NCI-H2171 treated with DMSO at 0.1 percent for 48 hours (cell line): ENCODE results near the gene SORBS1.

Source experiments
- DNase-seq: peaks from one replicate; lab custom pipeline; 2025; lab: John Stamatoyannopoulos, UW

The SORBS1 gene

DNA sequence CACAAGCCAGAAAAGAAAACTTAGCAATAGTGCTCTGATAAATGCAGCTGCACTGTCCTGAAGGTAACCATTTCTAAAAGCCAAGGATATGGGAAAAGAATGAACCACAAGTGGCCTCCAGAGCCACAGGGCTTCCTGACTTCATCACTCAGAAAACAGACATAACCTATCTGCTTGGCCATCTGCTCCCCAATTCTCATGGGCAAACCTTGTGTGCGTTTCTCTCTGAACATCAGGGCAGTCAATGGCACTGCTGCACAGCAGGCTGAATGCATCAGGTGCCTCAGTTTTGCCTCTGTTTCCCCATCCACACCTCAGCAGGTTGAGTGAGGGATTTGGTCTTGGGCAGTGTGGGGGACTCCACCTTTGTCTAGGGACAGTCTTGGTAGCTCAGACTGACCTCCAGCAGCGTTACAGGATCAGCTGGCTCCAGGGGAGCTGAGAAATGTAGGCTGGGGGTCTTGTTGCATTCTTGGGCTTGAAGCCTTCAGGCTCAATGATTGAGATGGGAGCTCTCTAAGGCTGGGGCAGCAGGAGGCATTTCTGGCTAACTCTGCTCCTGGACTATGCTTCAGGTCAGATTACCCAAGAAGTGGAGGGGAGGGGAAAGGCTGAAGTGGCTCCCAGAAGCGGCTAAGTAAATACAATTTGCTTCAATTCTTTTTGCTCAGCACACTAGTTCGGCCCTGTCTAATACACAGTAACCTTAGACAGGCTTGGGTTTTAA lies 246.8 kb downstream of the SORBS1 start:
- peak; percentile 65 for DNase-seq

DNA sequence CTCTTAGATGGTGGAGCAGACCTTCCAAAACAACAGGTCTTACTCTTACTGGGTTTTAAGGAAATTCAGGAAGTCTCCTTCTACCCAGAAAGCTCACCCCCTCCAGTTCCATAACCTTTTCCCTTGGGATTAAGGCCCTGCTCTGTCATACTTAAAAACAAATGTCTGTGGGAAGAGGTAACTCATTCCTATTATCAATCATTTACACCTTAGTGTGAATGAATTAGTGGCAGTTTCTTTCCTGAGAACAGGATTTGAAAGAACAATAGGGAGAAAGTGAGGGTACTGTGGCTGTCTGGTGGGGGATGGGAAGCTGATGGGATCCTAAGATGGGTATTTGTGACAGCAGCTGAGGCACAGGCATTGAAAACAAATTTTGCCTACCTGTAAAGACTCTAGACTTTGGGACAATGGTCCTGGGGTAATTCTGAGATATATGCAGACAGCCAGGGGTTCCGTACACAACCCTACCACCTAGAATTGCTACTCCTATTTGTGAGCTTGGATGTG lies 248.1 kb downstream of the SORBS1 start:
- DNase-seq = no peak

DNA sequence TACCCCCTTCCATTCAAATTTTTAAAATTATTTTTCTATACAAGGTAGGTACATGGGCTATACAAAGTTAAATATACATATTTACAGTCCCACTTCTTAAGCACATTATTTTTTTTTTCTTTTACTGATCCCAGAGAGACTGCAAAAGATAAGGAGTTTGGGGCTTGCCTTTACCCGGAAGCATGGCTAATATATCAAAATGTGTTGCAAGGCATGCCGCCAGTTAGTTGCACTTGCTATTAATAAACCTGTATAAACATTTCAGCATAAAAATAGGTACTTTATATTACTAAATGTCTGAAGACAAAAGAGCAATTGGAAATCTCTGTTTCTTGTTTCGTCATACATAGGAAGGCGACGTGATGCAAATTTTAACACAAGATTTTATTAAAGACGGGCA lies 248.9 kb downstream of the SORBS1 start:
- no peak for DNase-seq

DNA sequence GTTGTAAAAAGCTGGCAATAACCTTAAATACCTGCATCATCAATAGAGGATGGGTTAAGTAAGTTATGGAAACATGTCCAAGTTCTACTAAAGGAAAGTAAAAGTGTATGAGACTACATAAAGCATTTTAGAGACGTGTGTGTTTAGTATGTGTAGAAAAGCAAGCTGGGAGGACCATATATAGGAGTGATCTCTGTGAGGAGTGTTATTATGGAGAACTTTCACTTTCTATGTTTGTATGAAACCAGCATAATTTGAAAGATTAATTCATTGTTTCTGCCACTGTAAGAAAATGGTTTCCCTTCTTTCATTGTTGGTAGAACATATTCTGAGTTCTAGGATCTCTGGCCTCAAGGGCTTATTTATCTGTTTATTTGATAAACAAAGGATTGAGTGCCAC lies 251.2 kb downstream of the SORBS1 start:
- DNase-seq = no peak

DNA sequence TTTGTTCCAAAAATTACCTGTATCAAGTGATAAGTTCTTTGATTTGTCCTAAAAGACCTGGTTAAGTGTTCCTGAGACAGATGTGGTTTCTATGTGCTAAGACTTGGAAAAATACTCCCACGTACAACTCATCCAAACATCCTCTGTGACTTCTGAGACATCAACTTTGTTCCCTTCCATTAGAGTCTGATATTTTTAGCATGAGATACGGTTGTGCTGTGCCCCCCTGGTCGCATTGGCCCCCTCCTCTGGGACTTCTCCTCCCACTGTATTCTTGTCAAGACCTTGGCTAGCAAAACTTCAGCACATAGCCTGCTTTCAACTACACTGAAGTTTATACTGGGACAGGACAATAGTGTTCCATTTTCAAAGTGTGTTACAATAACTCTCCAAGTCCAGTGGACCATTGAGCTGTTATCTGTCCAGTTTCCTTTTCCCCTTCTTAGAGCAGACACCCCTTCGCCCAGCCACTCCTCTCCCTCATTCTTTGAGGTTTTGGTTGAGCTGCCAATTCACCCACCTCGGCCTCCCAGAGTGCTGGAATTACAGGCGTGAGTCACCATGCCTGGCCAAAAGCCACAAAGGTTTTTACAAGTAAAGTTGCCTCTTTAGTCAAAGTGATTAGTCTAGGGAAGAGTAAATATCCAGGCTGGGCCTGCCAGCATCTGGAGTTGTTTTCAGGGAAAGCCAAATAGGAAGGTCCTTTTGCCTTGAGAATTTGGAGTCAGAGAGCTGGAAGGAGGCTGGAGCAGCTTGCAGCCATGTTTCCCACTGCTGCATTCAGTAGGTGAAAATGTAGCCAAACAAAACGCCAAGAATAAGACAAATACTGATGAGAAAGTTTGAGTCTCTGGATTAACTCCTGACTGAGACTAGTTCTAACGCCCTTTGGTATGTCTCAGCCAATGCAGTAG lies 252.5 kb downstream of the SORBS1 start:
- no peak for DNase-seq

DNA sequence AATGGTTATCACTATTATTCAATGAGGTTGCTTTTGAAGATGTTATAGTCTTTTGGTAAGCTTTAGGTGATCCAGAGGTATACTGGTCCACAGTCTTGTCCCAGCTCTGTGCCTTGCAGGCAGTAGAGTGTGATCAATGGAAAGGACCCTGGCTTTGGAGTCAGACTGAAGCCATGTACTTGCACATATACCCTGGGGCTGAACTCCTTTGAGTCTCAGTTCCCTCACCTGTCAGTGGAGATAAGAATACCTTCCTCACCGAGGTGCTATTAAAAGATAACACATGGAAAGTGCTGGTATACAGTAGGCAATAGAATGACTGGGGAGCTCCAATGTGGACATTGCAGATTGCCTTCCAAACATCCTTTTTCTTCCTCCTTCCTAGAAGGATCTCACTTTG lies 254.3 kb downstream of the SORBS1 start:
- no peak for DNase-seq

DNA sequence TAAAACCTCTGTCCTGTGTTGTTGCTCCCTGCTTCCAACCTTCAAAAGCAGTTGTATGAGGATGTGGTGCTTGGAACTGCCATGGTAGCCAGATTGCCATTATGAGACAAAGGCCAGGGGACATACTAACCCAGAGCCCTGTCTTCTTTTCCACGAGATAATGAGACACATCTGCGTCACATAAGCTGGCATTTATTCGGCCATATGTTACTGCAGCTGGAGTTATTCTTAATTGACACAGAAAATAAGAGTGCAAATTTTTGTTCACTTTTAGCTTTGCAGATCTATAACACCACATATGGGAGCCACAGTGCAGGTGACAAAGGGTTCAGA lies 254.9 kb downstream of the SORBS1 start:
- DNase-seq = peak; percentile 49

DNA sequence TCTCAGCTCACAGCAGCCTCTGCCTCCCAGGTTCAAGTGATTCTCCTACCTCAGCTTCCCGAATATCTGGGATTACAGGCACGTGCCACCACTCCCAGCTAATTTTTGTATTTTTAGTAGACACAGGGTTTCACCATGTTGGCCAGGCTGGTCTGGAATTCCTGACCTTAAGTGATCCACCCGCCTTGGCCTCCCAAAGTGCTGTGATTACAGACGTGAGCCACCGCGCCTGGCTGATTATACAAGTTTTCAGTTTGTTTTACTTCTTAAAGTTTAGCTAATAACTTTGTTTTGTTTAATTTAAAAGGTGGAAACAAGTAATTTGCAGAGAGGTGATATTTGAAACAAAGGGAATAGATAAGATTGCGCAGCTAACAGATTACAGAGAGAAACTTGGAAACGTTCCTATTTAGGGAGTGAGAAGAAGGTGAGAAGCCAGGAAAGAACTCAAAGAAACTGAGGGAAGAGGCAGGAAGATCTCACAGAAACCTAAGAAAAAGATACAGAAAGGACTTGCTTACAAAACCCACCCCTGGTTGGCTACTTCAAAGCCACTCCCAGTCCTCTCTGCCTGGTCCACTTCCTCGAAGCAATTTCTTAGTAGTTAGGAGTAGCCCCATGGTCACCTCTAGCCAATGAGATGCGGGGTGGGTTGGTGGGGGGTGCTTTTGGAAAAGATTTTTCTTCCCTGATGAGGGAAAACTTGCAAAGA lies 255.4 kb downstream of the SORBS1 start:
- no peak for DNase-seq

DNA sequence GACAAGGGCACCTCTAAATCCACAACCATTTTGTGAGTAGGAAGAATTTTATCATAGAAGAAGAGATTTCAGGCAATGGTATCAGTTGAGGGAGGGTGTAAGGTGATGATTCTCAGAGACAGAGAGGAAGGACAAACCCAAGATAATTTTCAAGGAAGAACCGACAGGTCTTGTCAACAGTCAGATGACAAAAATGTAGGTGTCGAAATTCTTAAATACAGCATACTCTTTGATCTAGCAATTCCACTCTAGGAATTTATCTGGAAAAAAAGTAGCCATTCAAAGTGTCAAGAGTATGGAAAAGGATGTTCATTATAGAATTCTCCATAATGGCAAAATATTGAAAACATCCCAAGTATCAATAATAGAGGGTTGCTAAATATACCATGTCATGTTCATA lies 256.2 kb downstream of the SORBS1 start:
- DNase-seq = no peak

DNA sequence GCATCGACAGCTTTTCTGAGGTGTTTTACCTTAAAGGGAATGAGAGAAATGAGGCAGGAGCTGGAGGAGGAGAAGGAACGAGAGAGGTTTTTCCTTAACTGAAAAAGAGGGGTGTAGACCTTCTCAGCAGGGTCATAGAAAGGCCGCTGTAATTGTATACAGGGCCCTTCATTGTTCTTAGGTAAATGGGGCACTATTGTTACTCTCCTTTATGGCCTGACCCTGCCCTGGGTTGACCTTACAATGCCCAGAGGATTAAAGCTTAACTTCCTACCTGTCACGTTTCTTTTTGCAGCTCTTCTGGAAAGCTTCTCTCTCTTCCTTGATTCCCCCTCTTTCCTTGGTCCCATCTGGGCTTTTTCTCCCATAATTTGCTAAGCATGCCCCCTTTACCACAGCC lies 256.7 kb downstream of the SORBS1 start:
- no peak for DNase-seq

DNA sequence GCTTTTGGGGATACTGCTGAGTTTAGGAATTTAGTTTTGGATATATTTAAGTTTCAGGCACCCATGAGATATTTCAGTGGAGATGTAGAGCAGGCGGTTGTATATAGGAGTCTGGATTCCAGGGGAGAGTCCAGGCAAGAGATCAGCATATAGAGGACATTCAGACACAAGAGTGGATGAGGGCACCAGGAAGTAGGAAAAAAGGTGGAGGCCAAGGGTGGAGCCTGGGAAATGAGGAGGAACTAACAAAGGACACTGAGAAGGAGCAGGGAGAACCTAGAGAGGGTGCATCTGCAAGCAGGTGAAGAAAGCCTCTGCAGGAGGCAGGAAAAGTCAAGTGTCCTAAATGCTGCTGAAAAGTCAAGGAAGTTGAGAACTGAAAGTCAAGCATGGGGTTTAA lies 257.2 kb downstream of the SORBS1 start:
- DNase-seq = no peak

DNA sequence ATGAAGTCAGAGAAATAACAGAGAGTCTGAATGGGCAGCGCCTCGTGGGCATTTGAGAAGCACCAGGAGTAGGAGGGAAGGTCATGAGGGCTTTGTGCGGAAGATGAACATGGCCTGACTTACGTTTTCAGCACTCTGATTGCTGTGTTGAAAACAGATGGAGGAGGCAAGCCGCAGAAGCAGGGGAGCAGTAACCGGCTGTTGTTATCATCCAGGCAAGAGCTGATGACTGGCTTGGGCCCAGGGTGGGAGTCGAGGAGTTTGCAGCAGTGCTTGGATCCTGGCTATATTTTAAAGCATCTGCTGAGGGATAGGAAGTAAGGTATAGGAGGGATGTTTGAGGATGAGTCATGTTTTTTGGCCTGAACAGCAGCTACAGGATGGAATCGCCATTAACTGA lies 257.6 kb downstream of the SORBS1 start:
- DNase-seq = peak; percentile 61

DNA sequence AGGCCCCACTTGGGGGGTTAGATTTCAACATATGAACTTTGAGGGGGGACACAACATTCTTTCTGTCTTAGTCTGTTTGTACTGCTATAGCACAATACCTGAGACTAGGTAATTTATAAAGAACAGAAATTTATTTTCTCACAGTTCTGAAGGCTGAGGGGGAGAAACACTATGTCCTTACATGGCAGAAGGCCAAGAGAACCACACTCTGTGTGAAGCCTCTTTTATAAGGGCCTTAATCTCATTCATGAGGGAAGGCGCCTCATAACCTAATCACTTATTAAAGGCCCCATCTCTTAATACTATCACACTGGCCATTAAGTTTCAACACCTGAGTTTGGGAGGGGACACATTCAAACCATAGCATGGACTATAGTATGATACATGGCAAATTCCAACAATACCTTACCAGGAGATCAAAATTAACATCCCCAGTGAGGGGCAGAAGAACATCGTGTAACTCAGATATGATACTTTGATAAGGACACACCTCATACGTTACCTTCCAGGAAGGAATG lies 261.1 kb downstream of the SORBS1 start:
- no peak for DNase-seq

DNA sequence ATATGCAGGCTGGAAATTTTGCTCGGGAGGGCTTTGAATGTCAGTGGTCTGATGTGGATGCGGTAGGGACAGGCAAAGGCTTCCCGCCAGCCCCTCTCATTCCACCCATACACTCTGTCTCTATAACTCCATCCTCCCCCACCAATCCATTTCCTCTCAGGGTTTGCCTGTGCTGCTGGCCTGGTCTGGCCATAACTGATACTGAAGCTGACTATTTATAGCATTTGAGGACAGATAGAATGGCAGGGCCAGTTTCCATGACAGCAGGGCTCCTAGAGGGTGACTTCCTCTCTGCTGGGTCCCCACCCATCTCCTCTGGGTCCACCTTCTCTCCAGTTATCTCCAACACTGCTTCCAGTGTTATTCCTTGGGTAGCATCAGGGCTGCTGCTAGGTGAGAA lies 263.8 kb downstream of the SORBS1 start:
- no peak for DNase-seq

DNA sequence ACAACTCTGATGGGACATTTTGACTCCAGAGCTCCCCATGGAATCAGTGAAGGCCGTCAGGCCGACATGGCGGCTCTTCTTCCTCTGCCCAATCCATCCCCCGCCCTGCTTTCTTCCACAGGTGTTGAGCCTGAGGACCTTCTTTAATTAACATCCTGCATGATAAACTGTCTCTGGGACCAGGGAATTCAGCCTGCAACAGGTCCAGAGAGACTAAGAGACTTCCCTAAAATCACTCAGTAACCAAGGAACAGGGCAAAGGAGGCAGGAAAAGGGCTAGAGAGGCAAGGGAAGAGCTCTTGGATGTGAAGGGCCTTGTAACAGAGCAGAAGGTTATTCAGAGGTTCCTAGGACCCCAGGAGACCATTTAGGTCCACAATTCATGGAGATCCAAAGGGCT lies 264.4 kb downstream of the SORBS1 start:
- no peak for DNase-seq

DNA sequence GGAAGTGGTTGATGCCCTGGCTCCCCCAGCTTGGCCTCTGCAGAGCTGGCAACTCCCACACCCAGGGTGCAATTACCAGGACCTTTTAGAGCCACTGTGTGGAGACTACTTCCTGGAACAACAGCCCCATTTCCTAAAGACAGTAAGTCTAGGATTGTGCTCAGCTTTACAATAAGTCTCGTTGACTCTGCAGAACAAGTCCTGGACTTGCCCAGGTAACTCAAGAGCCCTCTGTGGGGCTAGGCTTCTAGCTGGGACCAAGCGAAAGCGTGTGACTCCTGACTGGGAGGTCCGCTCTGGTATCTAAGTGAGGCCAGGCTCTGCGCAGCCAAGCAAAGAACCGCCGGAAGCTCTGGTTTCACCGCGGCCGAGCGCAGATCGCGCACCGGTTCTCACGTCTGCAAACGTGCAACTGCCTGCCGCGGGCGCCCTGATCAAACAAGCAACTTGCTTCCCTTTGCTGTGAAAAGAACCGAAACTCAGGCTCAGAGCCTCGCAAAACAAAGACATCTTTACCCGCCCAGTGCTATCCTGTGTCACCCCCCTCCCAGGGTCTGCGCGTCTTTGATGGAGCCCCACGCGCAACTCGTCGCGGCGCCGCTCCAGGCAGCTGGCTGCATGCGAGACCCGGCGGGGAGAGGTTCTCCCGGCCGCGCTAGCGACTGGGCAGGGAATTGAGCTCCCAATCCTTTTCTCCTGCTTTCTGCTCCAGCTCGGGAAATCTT lies 266.0 kb downstream of the SORBS1 start:
- peak; percentile 76 for DNase-seq

DNA sequence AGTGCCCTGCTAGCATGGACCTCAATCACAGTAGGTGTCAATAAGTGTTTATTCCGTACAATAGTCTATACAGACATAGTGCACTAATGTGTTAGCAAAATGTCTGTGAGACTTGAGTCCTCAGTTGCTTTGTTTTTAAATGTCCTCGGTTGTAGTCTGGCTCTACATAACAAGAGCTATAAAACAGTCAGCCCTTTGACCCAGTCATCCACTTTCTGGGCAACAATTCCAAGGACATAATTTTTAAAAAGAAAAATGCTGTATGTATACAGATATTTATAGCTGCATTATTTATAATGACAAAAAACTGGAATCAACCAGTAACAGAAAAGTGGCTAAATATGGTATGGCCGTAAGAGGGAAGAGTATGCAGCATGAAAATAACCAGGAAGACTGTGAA lies 267.5 kb downstream of the SORBS1 start:
- no peak for DNase-seq

DNA sequence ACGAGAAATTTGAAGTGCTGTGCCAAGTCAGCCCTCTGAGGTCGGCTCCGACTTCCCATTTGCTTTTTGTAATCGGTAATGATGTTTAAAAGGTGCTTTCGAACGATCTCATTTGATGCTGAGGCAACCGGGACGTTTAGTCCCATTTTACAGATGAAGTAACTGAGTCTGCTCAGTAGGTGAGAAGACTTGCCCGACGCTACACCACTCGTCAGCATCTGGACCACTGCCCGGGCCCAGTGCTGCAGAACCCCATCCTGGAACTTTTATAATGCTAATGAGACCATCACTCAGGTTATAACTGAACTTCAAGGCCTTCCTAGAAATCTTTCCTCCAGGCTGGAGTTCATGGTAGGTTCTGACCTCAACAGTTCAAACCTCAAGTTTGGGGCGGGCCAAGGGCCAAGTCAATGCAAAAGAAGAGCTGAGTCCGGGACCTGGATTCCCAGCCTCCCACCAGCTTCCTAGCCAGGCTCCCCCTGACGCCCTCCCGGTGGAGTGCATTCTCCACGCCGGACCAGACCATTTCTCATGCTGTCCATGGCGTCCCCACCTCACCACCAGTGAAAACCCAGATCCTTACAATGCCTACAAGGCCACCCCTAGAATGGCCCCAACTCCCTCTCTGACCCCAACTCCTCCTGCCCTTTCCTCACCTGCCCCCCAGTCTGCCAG lies 269.7 kb downstream of the SORBS1 start:
- DNase-seq = no peak

DNA sequence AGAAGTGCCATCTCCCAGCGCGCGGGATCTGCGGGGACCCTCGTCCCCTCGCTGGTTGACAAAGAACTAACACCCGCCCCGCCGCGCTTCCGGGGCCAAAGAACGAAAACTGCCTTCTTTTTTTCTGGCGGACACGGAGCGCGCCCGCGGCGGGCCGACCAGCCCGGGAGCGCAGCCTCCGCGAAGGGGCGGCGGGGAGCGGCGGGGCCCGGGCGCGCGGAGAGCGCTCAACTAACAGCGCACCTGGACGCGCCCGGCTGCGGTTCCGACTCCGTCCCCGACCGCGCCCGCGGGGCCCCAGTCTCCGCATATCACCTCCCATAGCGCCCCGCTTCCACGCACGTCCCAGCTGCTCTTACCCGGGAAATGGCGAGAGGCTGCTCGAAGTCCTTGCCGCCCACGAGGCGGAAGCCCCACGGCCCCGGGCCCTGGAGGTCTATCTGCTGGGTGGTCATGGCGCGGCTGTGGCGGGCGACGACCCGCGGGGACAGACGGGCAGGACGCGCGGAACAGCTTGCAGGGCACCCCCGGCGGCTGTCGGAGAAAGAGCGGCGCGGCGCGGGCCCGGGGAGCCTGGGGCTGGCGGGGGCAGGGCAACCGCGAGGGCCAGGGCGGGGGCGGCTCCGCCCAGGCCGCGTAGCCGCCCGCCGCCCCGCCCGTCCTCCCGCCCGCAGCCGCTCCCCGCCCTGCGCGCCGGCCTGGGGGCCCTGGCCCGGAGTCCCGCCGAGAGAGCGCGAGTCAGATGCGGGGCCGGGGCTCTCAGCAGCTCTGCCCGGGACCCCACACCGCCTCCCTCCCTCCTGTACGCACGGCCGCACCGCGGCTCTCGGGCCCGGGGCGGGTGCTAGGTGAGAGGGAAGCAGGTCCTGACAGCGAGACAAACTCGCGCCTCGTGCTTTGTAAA lies 270.5 kb downstream of the SORBS1 start, which contains the start of gene PDLIM1:
PDLIM1 (minus strand) TSS at position 543 of the 904 bp plus-strand sequence; CDS start at position 455, 88 bp downstream.
- peak; percentile 48 for DNase-seq

DNA sequence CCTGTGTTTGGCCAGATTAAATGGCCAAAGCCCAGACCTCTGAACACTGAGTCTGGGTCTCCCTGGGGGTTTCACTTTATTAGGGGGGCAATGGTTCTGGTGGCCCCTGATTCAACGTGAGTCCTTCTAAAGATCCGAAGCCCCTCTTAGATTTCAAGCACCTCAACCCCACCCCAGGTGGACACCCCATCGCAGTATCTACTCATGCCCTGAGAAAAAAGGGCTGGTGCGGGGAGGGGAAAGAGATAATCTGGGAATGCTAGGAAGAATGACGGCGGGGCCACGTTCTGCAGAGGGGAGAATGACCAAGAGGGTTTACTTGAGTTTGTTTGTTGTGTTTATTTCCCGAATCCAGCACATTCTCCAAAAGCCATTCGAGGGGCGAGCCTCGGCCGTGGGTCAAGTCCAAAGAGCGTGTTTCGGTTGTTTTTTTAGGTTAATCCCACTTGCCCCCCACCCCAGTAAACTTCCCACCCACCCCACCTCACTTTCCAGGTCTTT lies 271.2 kb downstream of the SORBS1 start:
- no peak for DNase-seq
